ENCODE measurements around the gene ADAMTS12.

- TF ChIP-seq, protein P1, sequence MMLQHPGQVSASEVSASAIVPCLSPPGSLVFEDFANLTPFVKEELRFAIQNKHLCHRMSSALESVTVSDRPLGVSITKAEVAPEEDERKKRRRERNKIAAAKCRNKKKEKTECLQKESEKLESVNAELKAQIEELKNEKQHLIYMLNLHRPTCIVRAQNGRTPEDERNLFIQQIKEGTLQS (IDR thresholded peaks at IDR 0.05; ENCODE audit: insufficient read depth, low read depth, low read length), result no peak
- TF ChIP-seq CTCF (IDR thresholded peaks at IDR 0.05; ENCODE audit: control extremely low read depth in 1 of 3, insufficient read depth in 1 of 3, low read depth in 1 of 3, low read length in 3 of 3) (no peak), SIN3A (conservative IDR thresholded peaks at IDR 0.05 in 1 of 2, IDR thresholded peaks at IDR 0.05 in 1 of 2; ENCODE audit: low read depth in 1 of 2, low read length in 2 of 2) (no peak), EZH2 (IDR thresholded peaks at IDR 0.05; ENCODE audit: low read depth, low read length, severe bottlenecking) (no peak), POLR2A (IDR thresholded peaks at IDR 0.05; ENCODE audit: control extremely low read depth in 1 of 2, low read depth in 2 of 2, low read length in 2 of 2) (no peak), TAF1 (IDR thresholded peaks at IDR 0.05; ENCODE audit: low read depth, low read length) (no peak), KDM5A (IDR thresholded peaks at IDR 0.05; ENCODE audit: low read length) (no peak), CEBPB (IDR thresholded peaks at IDR 0.05; ENCODE audit: low read depth, low read length) (no peak), YY1 (IDR thresholded peaks at IDR 0.05; ENCODE audit: low read depth, low read length) (no peak), TCF12 (IDR thresholded peaks at IDR 0.05; ENCODE audit: low read depth, low read length) (no peak)
- TF ChIP-seq, protein P2, sequence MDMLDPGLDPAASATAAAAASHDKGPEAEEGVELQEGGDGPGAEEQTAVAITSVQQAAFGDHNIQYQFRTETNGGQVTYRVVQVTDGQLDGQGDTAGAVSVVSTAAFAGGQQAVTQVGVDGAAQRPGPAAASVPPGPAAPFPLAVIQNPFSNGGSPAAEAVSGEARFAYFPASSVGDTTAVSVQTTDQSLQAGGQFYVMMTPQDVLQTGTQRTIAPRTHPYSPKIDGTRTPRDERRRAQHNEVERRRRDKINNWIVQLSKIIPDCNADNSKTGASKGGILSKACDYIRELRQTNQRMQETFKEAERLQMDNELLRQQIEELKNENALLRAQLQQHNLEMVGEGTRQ (IDR thresholded peaks at IDR 0.05; ENCODE audit: low read length), result no peak
- TF ChIP-seq, protein P3, sequence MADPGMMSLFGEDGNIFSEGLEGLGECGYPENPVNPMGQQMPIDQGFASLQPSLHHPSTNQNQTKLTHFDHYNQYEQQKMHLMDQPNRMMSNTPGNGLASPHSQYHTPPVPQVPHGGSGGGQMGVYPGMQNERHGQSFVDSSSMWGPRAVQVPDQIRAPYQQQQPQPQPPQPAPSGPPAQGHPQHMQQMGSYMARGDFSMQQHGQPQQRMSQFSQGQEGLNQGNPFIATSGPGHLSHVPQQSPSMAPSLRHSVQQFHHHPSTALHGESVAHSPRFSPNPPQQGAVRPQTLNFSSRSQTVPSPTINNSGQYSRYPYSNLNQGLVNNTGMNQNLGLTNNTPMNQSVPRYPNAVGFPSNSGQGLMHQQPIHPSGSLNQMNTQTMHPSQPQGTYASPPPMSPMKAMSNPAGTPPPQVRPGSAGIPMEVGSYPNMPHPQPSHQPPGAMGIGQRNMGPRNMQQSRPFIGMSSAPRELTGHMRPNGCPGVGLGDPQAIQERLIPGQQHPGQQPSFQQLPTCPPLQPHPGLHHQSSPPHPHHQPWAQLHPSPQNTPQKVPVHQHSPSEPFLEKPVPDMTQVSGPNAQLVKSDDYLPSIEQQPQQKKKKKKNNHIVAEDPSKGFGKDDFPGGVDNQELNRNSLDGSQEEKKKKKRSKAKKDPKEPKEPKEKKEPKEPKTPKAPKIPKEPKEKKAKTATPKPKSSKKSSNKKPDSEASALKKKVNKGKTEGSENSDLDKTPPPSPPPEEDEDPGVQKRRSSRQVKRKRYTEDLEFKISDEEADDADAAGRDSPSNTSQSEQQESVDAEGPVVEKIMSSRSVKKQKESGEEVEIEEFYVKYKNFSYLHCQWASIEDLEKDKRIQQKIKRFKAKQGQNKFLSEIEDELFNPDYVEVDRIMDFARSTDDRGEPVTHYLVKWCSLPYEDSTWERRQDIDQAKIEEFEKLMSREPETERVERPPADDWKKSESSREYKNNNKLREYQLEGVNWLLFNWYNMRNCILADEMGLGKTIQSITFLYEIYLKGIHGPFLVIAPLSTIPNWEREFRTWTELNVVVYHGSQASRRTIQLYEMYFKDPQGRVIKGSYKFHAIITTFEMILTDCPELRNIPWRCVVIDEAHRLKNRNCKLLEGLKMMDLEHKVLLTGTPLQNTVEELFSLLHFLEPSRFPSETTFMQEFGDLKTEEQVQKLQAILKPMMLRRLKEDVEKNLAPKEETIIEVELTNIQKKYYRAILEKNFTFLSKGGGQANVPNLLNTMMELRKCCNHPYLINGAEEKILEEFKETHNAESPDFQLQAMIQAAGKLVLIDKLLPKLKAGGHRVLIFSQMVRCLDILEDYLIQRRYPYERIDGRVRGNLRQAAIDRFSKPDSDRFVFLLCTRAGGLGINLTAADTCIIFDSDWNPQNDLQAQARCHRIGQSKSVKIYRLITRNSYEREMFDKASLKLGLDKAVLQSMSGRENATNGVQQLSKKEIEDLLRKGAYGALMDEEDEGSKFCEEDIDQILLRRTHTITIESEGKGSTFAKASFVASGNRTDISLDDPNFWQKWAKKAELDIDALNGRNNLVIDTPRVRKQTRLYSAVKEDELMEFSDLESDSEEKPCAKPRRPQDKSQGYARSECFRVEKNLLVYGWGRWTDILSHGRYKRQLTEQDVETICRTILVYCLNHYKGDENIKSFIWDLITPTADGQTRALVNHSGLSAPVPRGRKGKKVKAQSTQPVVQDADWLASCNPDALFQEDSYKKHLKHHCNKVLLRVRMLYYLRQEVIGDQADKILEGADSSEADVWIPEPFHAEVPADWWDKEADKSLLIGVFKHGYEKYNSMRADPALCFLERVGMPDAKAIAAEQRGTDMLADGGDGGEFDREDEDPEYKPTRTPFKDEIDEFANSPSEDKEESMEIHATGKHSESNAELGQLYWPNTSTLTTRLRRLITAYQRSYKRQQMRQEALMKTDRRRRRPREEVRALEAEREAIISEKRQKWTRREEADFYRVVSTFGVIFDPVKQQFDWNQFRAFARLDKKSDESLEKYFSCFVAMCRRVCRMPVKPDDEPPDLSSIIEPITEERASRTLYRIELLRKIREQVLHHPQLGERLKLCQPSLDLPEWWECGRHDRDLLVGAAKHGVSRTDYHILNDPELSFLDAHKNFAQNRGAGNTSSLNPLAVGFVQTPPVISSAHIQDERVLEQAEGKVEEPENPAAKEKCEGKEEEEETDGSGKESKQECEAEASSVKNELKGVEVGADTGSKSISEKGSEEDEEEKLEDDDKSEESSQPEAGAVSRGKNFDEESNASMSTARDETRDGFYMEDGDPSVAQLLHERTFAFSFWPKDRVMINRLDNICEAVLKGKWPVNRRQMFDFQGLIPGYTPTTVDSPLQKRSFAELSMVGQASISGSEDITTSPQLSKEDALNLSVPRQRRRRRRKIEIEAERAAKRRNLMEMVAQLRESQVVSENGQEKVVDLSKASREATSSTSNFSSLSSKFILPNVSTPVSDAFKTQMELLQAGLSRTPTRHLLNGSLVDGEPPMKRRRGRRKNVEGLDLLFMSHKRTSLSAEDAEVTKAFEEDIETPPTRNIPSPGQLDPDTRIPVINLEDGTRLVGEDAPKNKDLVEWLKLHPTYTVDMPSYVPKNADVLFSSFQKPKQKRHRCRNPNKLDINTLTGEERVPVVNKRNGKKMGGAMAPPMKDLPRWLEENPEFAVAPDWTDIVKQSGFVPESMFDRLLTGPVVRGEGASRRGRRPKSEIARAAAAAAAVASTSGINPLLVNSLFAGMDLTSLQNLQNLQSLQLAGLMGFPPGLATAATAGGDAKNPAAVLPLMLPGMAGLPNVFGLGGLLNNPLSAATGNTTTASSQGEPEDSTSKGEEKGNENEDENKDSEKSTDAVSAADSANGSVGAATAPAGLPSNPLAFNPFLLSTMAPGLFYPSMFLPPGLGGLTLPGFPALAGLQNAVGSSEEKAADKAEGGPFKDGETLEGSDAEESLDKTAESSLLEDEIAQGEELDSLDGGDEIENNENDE (IDR thresholded peaks at IDR 0.05; ENCODE audit: insufficient replicate concordance, low read length), result no peak
Observed at GRCh38 chr5:33928283-33928682, 36.5 kb upstream of the ADAMTS12 start.

Measured in H1 (cell line).